Measurements from ENCODE around the gene SLC49A3. TPM values are rescaled to one million over a fixed set of nuclear protein-coding genes. Genes with fewer than 3 reads are reported as not detected.

SLC49A3 gene
- total and polyA plus RNA-seq, 2 of the 8 experiments (the other 6 are each of a cell fraction or from before 2014, with no cell fraction given) = 5.0 to 8.8 TPM

- Histone ChIP-seq H3K56ac (replicated peaks; ENCODE audit: insufficient read length, low read depth, low read length) (no peak overlapping the region), H3K18ac (ENCODE audit: extremely low read depth, low read length) (no peak overlapping the region), H2BK5ac (ENCODE audit: low read depth, low read length) (no peak overlapping the region), H3K4me3 (ENCODE audit: extremely low read depth in 1 of 4, insufficient read depth in 2 of 4, low read depth in 3 of 4, low read length in 4 of 4) (no peak overlapping the region), H4K8ac (ENCODE audit: extremely low read depth, insufficient read depth, low read length) (no peak overlapping the region), H3K14ac (ENCODE audit: insufficient read length) (no peak overlapping the region), H3K27me3 (replicated peaks in 1 of 4; ENCODE audit: control insufficient read depth in 3 of 4, extremely low read depth in 1 of 4, insufficient read depth in 3 of 4, low read length in 3 of 4) (no peaks in the 10 kb centered on the region), H2BK12ac (ENCODE audit: low read depth, low read length) (no peak overlapping the region), H3K36me3 (ENCODE audit: control insufficient read depth in 2 of 4, insufficient read depth in 4 of 4, low read length in 3 of 4) (peaks cover 6 to 14% (median 6%) of the 10 kb centered on the region in 4 experiments), H3K9me3 (ENCODE audit: insufficient read depth in 2 of 2, low read depth in 1 of 2, low read length in 1 of 2) (no peaks in the 10 kb centered on the region), H3K23ac (ENCODE audit: insufficient read length) (no peak overlapping the region), H3K79me2 (ENCODE audit: control insufficient read depth in 1 of 2, insufficient read depth in 2 of 2, low read length in 2 of 2) (no peaks in the 10 kb centered on the region), H3K4ac (replicated peaks; ENCODE audit: insufficient read length, low read depth, low read length) (no peak overlapping the region), H2BK120ac (replicated peaks; ENCODE audit: low read depth, low read length) (no peak overlapping the region), H3K79me1 (ENCODE audit: low read depth, low read length) (no peaks in the 10 kb centered on the region), H2BK15ac (ENCODE audit: low read length) (no peak overlapping the region), H4K20me1 (replicated peaks in 1 of 2; ENCODE audit: control insufficient read depth in 1 of 2, insufficient read depth in 2 of 2, low read length in 2 of 2) (peaks cover 3 to 6% of the 10 kb centered on the region in 2 experiments), H3K9ac (replicated peaks in 1 of 4; ENCODE audit: extremely low read depth in 1 of 4, low read depth in 3 of 4, low read length in 3 of 4) (no peak overlapping the region), H3K4me1 (replicated peaks in 1 of 4; ENCODE audit: control insufficient read depth in 3 of 4, insufficient read depth in 4 of 4, low read length in 3 of 4) (no peaks in the 10 kb centered on the region; a peak in 1 of 7 replicates), H2AK5ac (ENCODE audit: low read depth, low read length) (no peak overlapping the region), H2AFZ (ENCODE audit: low read length) (no peak overlapping the region), H3K23me2 (ENCODE audit: low read depth, low read length) (peaks cover 3% of the 10 kb centered on the region; the same call in 1 of the 2 replicates), H2BK20ac (ENCODE audit: low read length) (no peak overlapping the region), H3K4me2 (ENCODE audit: insufficient read depth in 1 of 2, low read depth in 2 of 2, low read length in 2 of 2) (no peak overlapping the region), H4K91ac (replicated peaks; ENCODE audit: insufficient read length, low read length) (no peak overlapping the region), H3K27ac (ENCODE audit: low read depth, low read length) (no peak overlapping the region), H4K5ac (ENCODE audit: insufficient read length, low read depth, low read length) (no peak overlapping the region)
- 89% methylated on average over 18 of the region's 28 CpGs; no CpG with 5 or more reads in 1 of the 2 experiments for WGBS, 2 experiments (ENCODE audit: extremely low coverage in 1 of 2, insufficient coverage in 1 of 2, insufficient read length in 1 of 2, insufficient replicate concordance in 2 of 2, low coverage in 1 of 2, low lambda C conversion rate in 2 of 2, missing lambda C conversion rate in 1 of 2)
- CTCF ChIA-PET (ENCODE audit: partially characterized antibody) = interaction anchor here (1.6 to 3.0 kb wide), 2 partner anchors 17 to 64 kb away, joined by 4 to 22 read pairs; no protein-coding TSS in a partner anchor
- DNase-seq (ENCODE audit: low read depth in 1 of 2, low spot score in 2 of 2) = no peak
- FAIRE-seq = no peak
- POLR2A ChIA-PET (ENCODE audit: partially characterized antibody) = interaction anchor here (0.6 to 4.9 kb wide), 11 partner anchors 9 to 144 kb away, joined by 3 to 25 read pairs (median 4); no protein-coding TSS in a partner anchor
- no peak for TF ChIP-seq RNF2 (IDR thresholded peaks at IDR 0.05; ENCODE audit: borderline replicate concordance, low read depth, low read length, missing control alignments, poor library complexity, severe bottlenecking)
- no peak for TF ChIP-seq KDM1A (IDR thresholded peaks at IDR 0.05; ENCODE audit: borderline replicate concordance, low read length)
- TF ChIP-seq SRF (IDR thresholded peaks at IDR 0.05; ENCODE audit: low read depth, low read length) = no peak
- TF ChIP-seq RXRA (IDR thresholded peaks at IDR 0.05; ENCODE audit: insufficient read depth, low read depth, low read length) = no peak
- no peak for TF ChIP-seq SUZ12 (IDR thresholded peaks at IDR 0.05; ENCODE audit: low read length)
- no peak for TF ChIP-seq EZH2 (IDR thresholded peaks at IDR 0.05; ENCODE audit: low read depth, low read length, severe bottlenecking)
- TF ChIP-seq NRF1 (IDR thresholded peaks at IDR 0.05; ENCODE audit: low read depth, low read length) = no peak
- TF ChIP-seq FOSL1 (IDR thresholded peaks at IDR 0.05; ENCODE audit: insufficient read depth, low read depth, low read length) = no peak
- no peak for TF ChIP-seq USF2 (IDR thresholded peaks at IDR 0.05; ENCODE audit: low read length)
Observed at GRCh38 chr4:666822-667544, 22.0 kb downstream of the SLC49A3 start.

Measured in H1 (cell line).